Vagina (tissue), 2 donors: Measurements from ENCODE around the gene RC3H2. TPM values are rescaled to one million over a fixed set of nuclear protein-coding genes. Genes with fewer than 3 reads are reported as not detected.
"Not testable (repeated sequence)": the region's sequence is repeated elsewhere in the genome, so short reads cannot be mapped to it uniquely, and the experiment has no call there.

ENCODE experiments used
- DNase-seq, 2 donors: peaks; one replicate each; pipeline ENCODE4 v3.0.0-alpha.2; 2017; ENCODE audit errors: extremely low spot score in 2 of 2
- H3K27ac ChIP-seq: fragments of 200-600 bp; sonication (generic); one replicate; pipeline ENCODE4 v1.5.1; 2019
- H3K27me3 ChIP-seq: fragments of 200-600 bp; sonication (generic); one replicate; pipeline ENCODE4 v1.5.1; 2019
- H3K36me3 ChIP-seq, 2 donors: fragments of 200-600 bp; sonication (generic); one replicate each; pipeline ENCODE4 v1.5.1; 2017 to 2019
- H3K4me1 ChIP-seq: fragments of 200-600 bp; sonication (generic); one replicate; pipeline ENCODE4 v1.5.1; 2019
- H3K4me3 ChIP-seq, 2 donors: fragments of 200-600 bp; sonication (generic); 1 replicate in 1 of 2; 2 replicates in 1 of 2; pipeline ENCODE4 v1.5.1; 2016 to 2019
- H3K9me3 ChIP-seq: fragments of 200-600 bp; sonication (generic); one replicate; pipeline ENCODE4 v1.5.1; 2019
- POLR2A ChIP-seq, 2 donors: fragments of 450-650 bp; IDR thresholded peaks; one replicate each; pipeline ENCODE4 v1.6.1; 2017; ENCODE audit warnings: antibody characterized with exemption in 2 of 2, mild to moderate bottlenecking in 2 of 2, moderate library complexity in 2 of 2
- POLR2AphosphoS5 ChIP-seq, 2 donors: sonication (generic); formaldehyde crosslinking; IDR thresholded peaks; one replicate each; pipeline ENCODE4 v1.9.0; 2017; ENCODE audit warnings: antibody characterized with exemption in 2 of 2, mild to moderate bottlenecking in 2 of 2, low read depth in 1 of 2; ENCODE audit not compliant: insufficient read depth in 1 of 2
- intact Hi-C: fragments of 100-400 bp; cut with DNase I; formaldehyde crosslinking; loops from one replicate; pipeline ENCODE4 v1.15.1; 2023
- total RNA-seq: library from RNA; depleted of rRNA; stranded (reverse); fragments of >200 nt; gene quantifications from one replicate; pipeline ENCODE4 v1.2.3, GENCODE V29; 2016
- TF ChIP-seq, protein P1 (sequence below), 3 experiments: fragments of 450-650 bp in 2 of 3; fragments of 200-600 bp in 1 of 3; sonication (generic) in 1 of 3; IDR thresholded peaks; one replicate each; pipeline ENCODE4 v1.5.1; 2017 to 2019; ENCODE audit warnings: antibody characterized with exemption in 3 of 3, mild to moderate bottlenecking in 2 of 3, moderate library complexity in 2 of 3

Gene RC3H2
- total RNA-seq, 1 donor from 2014 or later: 37.6 TPM

DNA sequence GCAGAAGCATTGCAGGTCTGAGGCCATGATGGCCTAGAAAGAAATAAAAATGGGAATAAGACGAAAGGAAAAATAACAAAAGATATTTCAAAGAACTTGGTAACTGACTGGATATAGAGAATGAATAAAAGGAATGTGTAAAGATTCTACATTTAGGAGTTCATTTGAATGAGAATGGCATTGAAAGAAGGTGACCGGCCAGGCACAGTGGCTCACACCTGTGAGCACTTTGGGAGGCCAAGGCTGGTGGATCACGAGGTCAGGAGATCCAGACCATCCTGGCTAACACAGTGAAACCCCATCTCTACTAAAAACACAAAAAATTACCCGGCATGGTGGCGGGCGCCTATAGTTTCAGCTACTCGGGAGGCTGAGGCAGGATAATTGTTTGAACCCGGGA lies 17.6 kb upstream of the RC3H2 start:
- intact Hi-C loops: no loop called here

DNA sequence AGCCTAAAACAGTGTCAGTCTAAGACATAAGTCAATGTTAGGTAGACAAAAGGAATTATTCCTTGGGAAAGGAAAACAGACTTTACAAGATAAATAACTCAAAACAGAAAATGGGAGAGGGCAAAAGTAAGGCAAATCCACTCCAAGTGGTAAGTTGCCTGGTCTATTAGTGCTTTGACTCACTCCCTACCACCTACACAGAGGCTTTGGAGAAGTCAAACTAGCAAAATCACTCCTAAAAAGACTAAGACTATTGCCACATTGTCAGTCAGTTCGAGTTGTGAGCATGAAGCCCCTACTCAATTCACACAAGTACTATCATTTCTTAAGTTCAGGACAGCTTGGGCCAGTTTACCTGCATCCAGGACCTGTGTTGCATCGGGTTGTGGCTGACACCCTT lies 13.2 kb upstream of the RC3H2 start:
- no peak for DNase-seq
- H3K9me3 ChIP-seq: no peaks in the 10 kb centered on the region
- intact Hi-C loops: no loop called here
- no peaks in the 10 kb centered on the region for H3K36me3 ChIP-seq
- no peaks in the 10 kb centered on the region for H3K27me3 ChIP-seq
- H3K27ac ChIP-seq: no peak overlapping the region
- peaks cover 6% of the 10 kb centered on the region for H3K4me1 ChIP-seq
- H3K4me3 ChIP-seq: no peak overlapping the region
- TF ChIP-seq, protein P1, sequence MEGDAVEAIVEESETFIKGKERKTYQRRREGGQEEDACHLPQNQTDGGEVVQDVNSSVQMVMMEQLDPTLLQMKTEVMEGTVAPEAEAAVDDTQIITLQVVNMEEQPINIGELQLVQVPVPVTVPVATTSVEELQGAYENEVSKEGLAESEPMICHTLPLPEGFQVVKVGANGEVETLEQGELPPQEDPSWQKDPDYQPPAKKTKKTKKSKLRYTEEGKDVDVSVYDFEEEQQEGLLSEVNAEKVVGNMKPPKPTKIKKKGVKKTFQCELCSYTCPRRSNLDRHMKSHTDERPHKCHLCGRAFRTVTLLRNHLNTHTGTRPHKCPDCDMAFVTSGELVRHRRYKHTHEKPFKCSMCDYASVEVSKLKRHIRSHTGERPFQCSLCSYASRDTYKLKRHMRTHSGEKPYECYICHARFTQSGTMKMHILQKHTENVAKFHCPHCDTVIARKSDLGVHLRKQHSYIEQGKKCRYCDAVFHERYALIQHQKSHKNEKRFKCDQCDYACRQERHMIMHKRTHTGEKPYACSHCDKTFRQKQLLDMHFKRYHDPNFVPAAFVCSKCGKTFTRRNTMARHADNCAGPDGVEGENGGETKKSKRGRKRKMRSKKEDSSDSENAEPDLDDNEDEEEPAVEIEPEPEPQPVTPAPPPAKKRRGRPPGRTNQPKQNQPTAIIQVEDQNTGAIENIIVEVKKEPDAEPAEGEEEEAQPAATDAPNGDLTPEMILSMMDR (IDR thresholded peaks at IDR 0.05): no peak
- TF ChIP-seq POLR2A (IDR thresholded peaks at IDR 0.05): no peak
- no peak for TF ChIP-seq POLR2AphosphoS5 (IDR thresholded peaks at IDR 0.05; ENCODE audit: insufficient read depth in 1 of 2, low read depth in 1 of 2)

More for the DNA sequence above, 17.6 kb upstream of the RC3H2 start:
- H3K27ac ChIP-seq: no peak overlapping the region
- H3K9me3 ChIP-seq: no peaks in the 10 kb centered on the region
- no peaks in the 10 kb centered on the region for H3K4me1 ChIP-seq
- no peaks in the 10 kb centered on the region for H3K27me3 ChIP-seq
- H3K36me3 ChIP-seq: no peaks in the 10 kb centered on the region
- no peak overlapping the region for H3K4me3 ChIP-seq
- TF ChIP-seq POLR2A (IDR thresholded peaks at IDR 0.05) (no peak), POLR2AphosphoS5 (IDR thresholded peaks at IDR 0.05; ENCODE audit: insufficient read depth in 1 of 2, low read depth in 1 of 2) (no peak)
- TF ChIP-seq, protein P1 (IDR thresholded peaks at IDR 0.05): no peak
- no peak for DNase-seq

DNA sequence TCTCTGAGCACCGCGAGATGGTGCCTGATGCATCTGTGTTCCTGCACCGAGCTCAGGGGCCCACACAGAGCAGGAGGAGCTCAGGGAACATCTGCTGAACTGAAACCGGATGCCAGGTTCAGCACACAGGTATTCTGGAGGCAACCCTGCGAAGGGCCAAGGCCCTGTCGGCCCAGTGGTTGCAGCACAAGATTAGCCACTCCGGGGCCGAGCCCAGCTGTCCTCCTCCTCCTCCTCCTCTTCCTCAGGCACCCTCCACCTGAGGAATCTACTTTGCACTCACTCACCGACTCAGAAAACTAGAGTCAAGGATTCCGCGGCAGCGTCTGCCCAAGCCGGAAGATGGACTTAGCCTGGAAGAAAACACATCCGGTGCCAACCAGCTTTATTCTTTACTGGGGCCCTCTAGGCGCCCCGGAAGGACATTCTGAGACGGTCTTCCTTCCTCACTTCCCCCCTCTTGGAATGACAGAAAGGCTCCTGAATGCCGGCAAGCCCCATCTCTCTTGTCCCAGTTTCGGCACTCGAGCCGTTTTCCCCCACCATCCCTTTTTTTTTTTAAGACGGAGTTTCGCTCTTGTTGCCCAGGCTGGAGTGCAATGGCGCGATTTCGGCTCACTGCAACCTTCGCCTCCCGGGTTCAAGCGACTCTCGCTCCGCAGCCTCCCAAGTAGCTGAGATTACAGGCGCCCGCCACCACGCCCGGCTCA lies 8.0 kb upstream of the RC3H2 start, which contains the start of gene ZBTB6:
TSS of gene ZBTB6 (minus strand) at position 360 of the 710 bp plus-strand sequence. CDS start 1,251 bp downstream, outside the sequence.
- no peaks in the 10 kb centered on the region for H3K9me3 ChIP-seq
- peak within 1 kb of the TSS; percentile 61 for H3K27ac ChIP-seq
- no peaks in the 10 kb centered on the region for H3K27me3 ChIP-seq
- intact Hi-C loops: no loop called here
- DNase-seq: no peak
- H3K4me1 ChIP-seq: peaks cover 17% of the 10 kb centered on the region
- H3K36me3 ChIP-seq: peaks cover 0 to 25% of the 10 kb centered on the region in 2 donors
- TF ChIP-seq POLR2A (IDR thresholded peaks at IDR 0.05) (no peak), POLR2AphosphoS5 (IDR thresholded peaks at IDR 0.05; ENCODE audit: insufficient read depth in 1 of 2, low read depth in 1 of 2) (peak; percentile 67 to 72)
- peak within 1 kb of the TSS; percentile 60 to 71 for H3K4me3 ChIP-seq

GRCh38 chr9:122912671-122912963 lies 7.5 kb upstream of the RC3H2 start:
- Histone ChIP-seq H3K4me3 (peak overlapping the region; percentile 60 to 71), H3K9me3 (no peaks in the 10 kb centered on the region), H3K36me3 (peaks cover 0 to 25% of the 10 kb centered on the region in 2 donors), H3K27ac (peak overlapping the region; percentile 61), H3K4me1 (peaks cover 17% of the 10 kb centered on the region), H3K27me3 (no peaks in the 10 kb centered on the region)
- TF ChIP-seq POLR2A (IDR thresholded peaks at IDR 0.05): no peak
- TF ChIP-seq POLR2AphosphoS5 (IDR thresholded peaks at IDR 0.05; ENCODE audit: insufficient read depth in 1 of 2, low read depth in 1 of 2): no peak
- TF ChIP-seq, protein P1 (IDR thresholded peaks at IDR 0.05): no peak
- DNase-seq: no peak
- intact Hi-C loops: no loop called here

DNA sequence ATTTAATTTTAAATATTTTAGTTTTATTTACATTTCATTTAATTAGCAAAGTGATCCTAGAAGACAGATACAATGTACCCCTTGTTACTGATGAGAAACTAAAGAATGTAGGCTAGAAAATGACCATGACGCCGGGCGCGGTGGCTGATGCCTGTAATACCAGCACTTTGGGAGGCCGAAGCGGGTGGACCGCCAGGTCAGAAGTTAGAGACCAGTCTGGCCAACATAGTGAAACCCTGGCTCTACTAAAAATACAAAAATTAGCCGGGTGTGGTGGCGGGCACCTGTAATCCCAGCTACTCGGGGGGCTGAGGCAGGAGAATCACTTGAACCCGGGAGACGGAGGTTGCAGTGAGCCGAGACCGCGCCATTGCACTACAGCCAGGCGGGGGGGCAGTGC lies 963 bp upstream of the RC3H2 start:
- H3K27ac ChIP-seq: not testable (repeated sequence)

DNA sequence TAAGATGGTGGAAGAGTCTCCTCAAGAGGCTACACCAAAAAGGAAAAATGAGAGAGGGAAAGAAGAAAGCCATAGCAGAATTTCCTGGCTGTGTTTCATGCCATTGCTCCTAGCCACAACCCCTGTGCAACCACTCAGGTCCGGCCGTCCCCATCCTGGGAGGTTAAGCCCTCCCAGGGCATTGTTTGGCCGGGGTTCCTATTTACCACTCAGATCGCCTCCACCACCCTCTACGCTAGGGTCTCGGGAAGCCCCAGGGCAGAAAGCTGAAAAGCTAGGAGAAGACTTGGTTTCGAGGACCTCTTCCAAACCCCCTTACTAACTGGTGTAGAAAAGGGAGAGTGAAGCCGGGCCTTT lies 715 bp downstream of the RC3H2 start:
- intact Hi-C loops: no loop called here
- H3K27ac ChIP-seq: peak overlapping the region; percentile 88
- H3K9me3 ChIP-seq: no peaks in the 10 kb centered on the region
- TF ChIP-seq, protein P1 (IDR thresholded peaks at IDR 0.05): no peak
- no peak for TF ChIP-seq POLR2A (IDR thresholded peaks at IDR 0.05)
- TF ChIP-seq POLR2AphosphoS5 (IDR thresholded peaks at IDR 0.05; ENCODE audit: insufficient read depth in 1 of 2, low read depth in 1 of 2): no peak
- H3K27me3 ChIP-seq: no peaks in the 10 kb centered on the region
- H3K36me3 ChIP-seq: peaks cover 0 to 4% of the 10 kb centered on the region in 2 donors
- peak overlapping the region; percentile 66 to 76 for H3K4me3 ChIP-seq
- H3K4me1 ChIP-seq: peaks cover 41% of the 10 kb centered on the region
- no peak for DNase-seq

More for the DNA sequence above, 963 bp upstream of the RC3H2 start:
- Histone ChIP-seq H3K4me1 (peaks cover 24% of the 10 kb centered on the region), H3K36me3 (peaks cover 0 to 20% of the 10 kb centered on the region in 2 donors)
- H3K9me3 ChIP-seq, H3K27me3 ChIP-seq, intact Hi-C loops, H3K4me3 ChIP-seq, DNase-seq: not testable (repeated sequence)
